PFSK-1 (cell line): ENCODE measurements around the gene YJU2.

Source experiments
- FOXP2 ChIP-seq: optimal IDR thresholded peaks from 2 replicates; pipeline ENCODE3; 2011; ENCODE audit warnings: borderline replicate concordance, control low read depth, inconsistent platforms; ENCODE audit not compliant: insufficient read depth; ENCODE audit errors: extremely low read length, extremely low read depth
- POLR2AphosphoS5 ChIP-seq: IDR thresholded peaks from 2 replicates; pipeline ENCODE4 v1.6.1; 2012; ENCODE audit warnings: low read depth, mild to moderate bottlenecking, control low read depth, low read length, moderate library complexity
- REST ChIP-seq, 2 experiments: IDR thresholded peaks; 2 replicates each; pipeline versions ENCODE4 v1.6.1 to v1.8.0; 2011 to 2012; ENCODE audit warnings: low read depth in 2 of 2, low read length in 2 of 2, control low read depth in 1 of 2, inconsistent platforms in 1 of 2, mild to moderate bottlenecking in 1 of 2, moderate library complexity in 1 of 2; ENCODE audit not compliant: insufficient read depth in 1 of 2
- SIN3A ChIP-seq: IDR thresholded peaks from 2 replicates; pipeline ENCODE4 v1.6.1; 2012; ENCODE audit warnings: mild to moderate bottlenecking, low read length, moderate library complexity, borderline replicate concordance; ENCODE audit not compliant: insufficient read depth
- TAF1 ChIP-seq: IDR thresholded peaks from 2 replicates; pipeline ENCODE4 v1.6.1; 2012; ENCODE audit warnings: low read length, control low read depth, borderline replicate concordance; ENCODE audit not compliant: insufficient read depth

Gene YJU2

GRCh38 chr19:4272894-4273293, 26.0 kb downstream of the YJU2 start:
- no peak for TF ChIP-seq TAF1
- TF ChIP-seq POLR2AphosphoS5: no peak
- TF ChIP-seq FOXP2: no peak
- TF ChIP-seq REST (IDR thresholded peaks at IDR 0.05; ENCODE audit: insufficient read depth in 1 of 2, low read depth in 2 of 2, low read length in 2 of 2): no peak
- TF ChIP-seq SIN3A: no peak

- TF ChIP-seq POLR2AphosphoS5 (no peak), SIN3A (no peak), REST (IDR thresholded peaks at IDR 0.05; ENCODE audit: insufficient read depth in 1 of 2, low read depth in 2 of 2, low read length in 2 of 2) (no peak), FOXP2 (no peak), TAF1 (no peak)
These were observed 30.4 kb downstream of the YJU2 start for GRCh38 chr19:4277191-4277696.

- no peak for TF ChIP-seq REST (IDR thresholded peaks at IDR 0.05; ENCODE audit: insufficient read depth in 1 of 2, low read depth in 2 of 2, low read length in 2 of 2)
These were observed 31.1 kb downstream of the YJU2 start for GRCh38 chr19:4278010-4278409.

GRCh38 chr19:4278419-4279266, 31.8 kb downstream of the YJU2 start, which contains the start of gene SHD:
SHD (plus strand) TSS chr19:4279266; CDS start chr19:4280064, 798 bp downstream.
- no peak for TF ChIP-seq FOXP2
- no peak for TF ChIP-seq SIN3A
- TF ChIP-seq REST (IDR thresholded peaks at IDR 0.05; ENCODE audit: insufficient read depth in 1 of 2, low read depth in 2 of 2, low read length in 2 of 2): no peak

GRCh38 chr19:4279267-4279529, 32.3 kb downstream of the YJU2 start:
- TF ChIP-seq FOXP2: no peak
- TF ChIP-seq POLR2AphosphoS5: no peak
- no peak for TF ChIP-seq REST (IDR thresholded peaks at IDR 0.05; ENCODE audit: insufficient read depth in 1 of 2, low read depth in 2 of 2, low read length in 2 of 2)
- no peak for TF ChIP-seq TAF1
- TF ChIP-seq SIN3A: no peak
